Posterior cingulate gyrus (tissue), 11 donors: Measurements from ENCODE around the gene SH3BP1.
"Not testable (repeated sequence)": the region's sequence is repeated elsewhere in the genome, so short reads cannot be mapped to it uniquely, and the experiment has no call there.

Source experiments
- DNase-seq, 10 donors: peaks; one replicate each; pipeline versions ENCODE4 v3.0.0 to v3.0.0-alpha.2; 2020 to 2021; ENCODE audit warnings: mixed read lengths in 3 of 10
- intact Hi-C: fragments of 100-400 bp; cut with DNase I; formaldehyde crosslinking; loops from one replicate; pipeline ENCODE4 v1.15.1; 2023

The SH3BP1 gene

DNA sequence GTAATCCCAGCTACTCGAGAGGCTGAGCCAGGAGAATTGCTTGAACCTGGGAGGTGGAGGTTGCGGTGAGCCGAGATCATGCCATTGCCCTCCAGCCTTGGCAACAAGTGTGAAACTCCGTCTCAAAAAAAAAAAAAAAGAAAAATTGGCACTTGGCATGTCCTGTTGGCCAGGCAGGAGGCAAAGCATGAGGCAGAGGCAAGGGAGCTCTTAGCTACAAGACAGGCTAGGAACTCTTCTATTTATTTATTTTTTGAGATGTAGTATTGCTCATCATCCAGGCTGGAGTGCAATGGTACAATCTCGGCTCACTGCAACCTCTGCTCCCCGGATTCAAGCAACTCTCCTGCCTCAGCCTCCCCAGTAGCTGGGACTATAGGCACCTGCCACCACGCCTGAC, 54.7 kb downstream of the SH3BP1 start:
- intact Hi-C loops, DNase-seq: not testable (repeated sequence)

DNA sequence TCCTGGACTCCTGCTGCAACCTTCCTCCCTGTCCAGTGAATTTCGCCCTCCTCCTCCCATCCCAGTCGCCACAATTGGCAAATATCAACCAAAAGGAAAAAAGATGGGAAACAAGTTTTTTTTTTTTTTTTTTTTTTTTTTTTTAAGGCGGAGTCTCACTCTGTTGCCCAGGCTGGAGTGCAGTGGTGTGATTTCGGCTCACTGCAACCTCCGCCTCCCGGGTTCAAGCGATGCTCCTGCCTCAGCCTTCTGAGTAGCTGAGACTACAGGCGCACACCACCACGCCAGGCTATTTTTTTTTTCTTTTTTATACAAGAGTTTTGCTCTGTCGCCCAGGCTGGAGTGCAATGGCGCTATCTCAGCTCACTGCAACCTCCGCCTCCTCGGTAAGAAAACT, 56.8 kb downstream of the SH3BP1 start:
- DNase-seq, intact Hi-C loops: not testable (repeated sequence)

DNA sequence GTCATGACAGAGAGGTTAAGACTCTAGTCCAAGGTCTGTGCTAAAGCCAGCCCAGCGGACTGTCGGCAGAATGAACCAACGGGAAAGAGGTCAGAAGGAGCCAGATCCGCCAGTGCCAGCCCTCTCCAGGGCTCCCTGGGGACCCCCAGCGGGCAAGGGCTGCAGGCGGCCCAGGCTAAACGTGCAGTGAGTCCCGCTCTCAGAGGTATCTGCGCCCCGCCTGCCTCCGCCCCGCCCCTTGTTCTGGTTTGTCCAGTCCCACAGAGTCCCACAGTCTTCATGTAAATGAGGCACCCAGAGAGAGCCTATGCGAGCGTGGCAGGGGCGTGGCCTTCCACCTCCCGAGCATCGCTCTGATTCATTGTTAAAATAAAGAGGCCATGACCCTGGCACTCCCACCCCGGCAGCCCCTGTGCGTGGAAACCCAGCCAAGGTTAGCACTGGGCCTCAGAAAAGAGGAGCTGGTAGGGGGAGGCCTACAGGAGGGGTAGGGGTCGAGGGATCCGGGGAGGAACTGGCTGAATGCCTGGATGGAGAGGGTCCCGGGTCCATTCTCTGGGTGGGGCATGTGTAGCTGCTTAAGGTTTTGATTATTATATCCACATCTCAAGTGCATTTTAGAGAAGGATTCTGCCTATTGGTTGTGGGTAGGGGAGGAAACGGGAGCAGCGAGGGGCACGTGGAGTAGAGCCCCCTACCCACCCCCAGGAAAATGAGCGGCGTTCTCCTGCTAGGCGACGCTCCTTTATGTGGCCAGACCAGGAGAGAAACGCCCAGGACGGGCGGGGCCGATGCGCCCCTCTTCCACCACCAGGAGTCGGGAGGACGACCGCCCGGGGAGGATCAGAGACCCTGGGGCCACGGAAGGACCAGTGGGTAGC, 57.4 kb downstream of the SH3BP1 start, which contains the start of gene TRIOBP:
Gene TRIOBP, plus strand, starts transcription at position 392 of the 881 bp plus-strand sequence. CDS start 4,318 bp downstream, outside the sequence.
- peak; percentile 68 to 98 (median 85) for DNase-seq
- intact Hi-C loops, result no loop called here

DNA sequence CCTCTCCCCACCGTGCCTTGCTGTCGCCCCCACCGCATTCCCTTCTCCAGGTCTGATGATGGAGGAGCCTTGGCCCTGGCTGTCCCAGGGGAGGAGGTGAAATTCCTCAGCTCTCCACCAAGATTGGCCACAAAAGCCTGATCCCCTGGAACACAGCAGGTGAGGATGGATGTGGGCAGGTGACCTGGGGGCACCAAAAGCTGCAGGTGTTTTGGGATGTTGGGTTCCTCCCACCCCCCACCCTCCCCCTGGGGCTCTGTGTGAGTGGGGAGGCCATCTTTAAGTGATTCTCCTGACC, 58.0 kb downstream of the SH3BP1 start:
- intact Hi-C loops, result no loop called here
- no peak for DNase-seq

DNA sequence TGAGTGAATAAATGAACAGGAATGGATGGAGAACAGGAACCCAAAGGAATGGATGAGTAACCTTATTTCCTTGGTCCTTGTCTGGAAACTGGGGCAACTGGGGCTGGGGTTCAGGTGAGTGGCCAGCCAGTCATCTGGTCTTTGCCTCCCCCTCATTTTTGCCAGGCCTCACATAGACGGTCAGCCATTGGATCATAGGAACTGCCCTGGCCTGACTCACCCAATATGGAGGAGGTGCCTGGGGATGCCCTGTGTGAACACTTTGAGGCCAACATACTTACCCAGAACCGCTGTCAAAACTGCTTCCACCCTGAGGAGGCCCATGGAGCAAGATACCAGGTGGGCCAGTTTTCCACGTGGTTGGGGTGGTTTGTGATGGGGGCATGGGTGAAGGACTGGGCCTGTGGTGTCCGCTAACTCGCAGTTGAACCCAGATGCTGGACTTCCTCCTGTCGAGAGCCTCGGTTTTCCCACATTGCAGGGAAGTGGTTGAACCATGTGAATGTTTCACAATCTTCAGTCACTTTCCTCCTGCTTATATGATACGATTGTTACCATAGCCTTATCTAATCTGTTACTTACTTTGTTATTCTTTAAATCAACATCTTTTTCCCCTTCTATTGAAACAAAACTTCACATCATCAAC, 61.8 kb downstream of the SH3BP1 start:
- intact Hi-C loops, result no loop called here
- DNase-seq, result no peak

DNA sequence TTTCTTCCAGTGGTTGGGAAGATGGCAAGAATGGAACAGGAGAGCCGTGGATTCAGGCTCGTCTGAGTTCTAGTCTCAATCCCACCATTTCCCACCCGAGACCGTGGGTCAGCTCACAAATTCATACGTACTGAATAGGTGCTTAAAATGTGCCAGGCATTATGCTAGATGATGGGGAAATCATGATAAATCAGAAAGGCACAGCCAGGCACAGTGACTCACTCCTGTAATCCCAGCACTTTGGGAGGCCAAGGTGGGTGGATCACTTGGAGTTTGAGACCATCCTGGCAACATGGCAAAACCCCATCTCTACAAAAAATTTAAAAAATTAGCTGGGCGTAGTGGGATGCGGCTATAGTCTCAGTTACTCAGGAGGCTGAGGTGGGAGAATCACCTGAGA, 64.4 kb downstream of the SH3BP1 start:
- intact Hi-C loops, result no loop called here
- DNase-seq, result no peak

DNA sequence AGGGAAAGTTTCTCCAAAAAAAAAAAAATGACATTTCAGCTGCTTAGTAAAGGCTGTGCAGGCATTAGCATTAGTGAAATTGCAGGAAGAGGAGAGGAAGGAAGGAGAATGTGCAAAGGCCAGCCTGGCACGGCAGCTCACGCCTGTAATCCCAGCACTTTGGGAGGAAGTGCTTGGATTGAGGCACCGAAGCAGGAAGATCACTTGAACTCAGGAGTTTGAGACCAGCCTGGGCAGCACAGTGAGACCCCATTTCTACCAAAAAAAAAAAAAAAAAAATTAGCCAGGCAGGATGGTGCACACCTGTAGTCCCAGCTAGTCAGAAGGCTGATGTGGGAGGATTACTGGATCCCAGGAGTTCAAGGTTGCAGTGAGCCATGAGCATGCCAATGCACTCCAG, 65.2 kb downstream of the SH3BP1 start:
- intact Hi-C loops, result no loop called here
- no peak for DNase-seq

DNA sequence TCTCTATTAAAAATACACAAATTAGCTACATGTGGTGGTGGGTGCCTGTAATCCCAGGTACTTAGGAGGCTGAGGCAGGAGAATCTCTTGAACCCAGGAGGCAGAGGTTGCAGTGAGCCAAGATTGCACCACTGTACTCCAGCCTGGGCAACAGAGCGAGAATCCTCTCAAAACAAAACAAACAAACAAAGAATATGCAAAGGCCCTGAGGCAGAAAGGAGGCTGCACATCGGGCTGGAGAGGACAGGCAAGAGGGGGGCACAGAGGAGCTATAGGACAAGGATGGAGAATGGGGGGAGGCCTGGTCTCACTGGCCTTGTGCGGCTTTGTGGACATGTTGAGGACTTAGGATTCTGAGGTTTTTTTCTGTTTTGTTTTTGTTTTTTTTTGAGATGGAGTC, 65.7 kb downstream of the SH3BP1 start:
- DNase-seq, result no peak
- intact Hi-C loops, result no loop called here
